Measurements from ENCODE around the gene FRAS1. TPM values are rescaled to one million over a fixed set of nuclear protein-coding genes. Genes with fewer than 3 reads are reported as not detected.

FRAS1 gene
- total RNA-seq, 1 experiment from 2014 or later, result 13.1 TPM

GRCh38 chr4:78137532-78137931, 80.4 kb downstream of the FRAS1 start:
- Histone ChIP-seq H3K27ac (no peak overlapping the region), H4K20me1 (ENCODE audit: insufficient read depth) (no peaks in the 10 kb centered on the region), H2AFZ (no peak overlapping the region), H3K4me2 (no peak overlapping the region), H3K4me1 (replicated peaks; ENCODE audit: insufficient read depth) (no peaks in the 10 kb centered on the region), H3F3A (ENCODE audit: insufficient read depth, low read depth) (no peaks in the 10 kb centered on the region), H3K79me2 (ENCODE audit: low read depth) (no peaks in the 10 kb centered on the region), H3K4me3 (no peak overlapping the region), H3K9me3 (ENCODE audit: insufficient read depth, low read depth) (no peaks in the 10 kb centered on the region; the same call in 1 of the 2 replicates), H3K36me3 (ENCODE audit: low read depth) (no peaks in the 10 kb centered on the region), H3K9me2 (ENCODE audit: insufficient read depth) (no peaks in the 10 kb centered on the region), H3K27me3 (ENCODE audit: insufficient read depth, low read depth) (no peaks in the 10 kb centered on the region)
- ChIA-PET POLR2A (ENCODE audit: unreplicated experiment) (no interaction called here), CTCF (no interaction called here)
- no peak for DNase-seq
- BruUV-seq (replicated peaks), result no TSS peak
- intact Hi-C loops (cut with micrococcal nuclease; ENCODE audit: unreplicated experiment), result no loop called here
- TF ChIP-seq CTCF (conservative IDR thresholded peaks at IDR 0.05) (no peak), EZH2 (IDR thresholded peaks at IDR 0.05; ENCODE audit: low read depth) (no peak)

- H2AFZ ChIP-seq, result no peak overlapping the region
- ChIA-PET CTCF (no interaction called here), POLR2A (ENCODE audit: unreplicated experiment) (no interaction called here)
- H3K79me2 ChIP-seq (ENCODE audit: low read depth), result no peaks in the 10 kb centered on the region
- no peaks in the 10 kb centered on the region; the same call in 1 of the 2 replicates for H3K9me3 ChIP-seq (ENCODE audit: insufficient read depth, low read depth)
- no peak overlapping the region for H3K27ac ChIP-seq
- TF ChIP-seq EZH2 (IDR thresholded peaks at IDR 0.05; ENCODE audit: low read depth), result no peak
- TF ChIP-seq CTCF (conservative IDR thresholded peaks at IDR 0.05), result no peak
- intact Hi-C loops (cut with micrococcal nuclease; ENCODE audit: unreplicated experiment), result no loop called here
- no peak overlapping the region for H3K4me3 ChIP-seq
- no peaks in the 10 kb centered on the region for H3K36me3 ChIP-seq (ENCODE audit: low read depth)
- H3K4me1 ChIP-seq (replicated peaks; ENCODE audit: insufficient read depth), result no peaks in the 10 kb centered on the region
- no peaks in the 10 kb centered on the region for H3K9me2 ChIP-seq (ENCODE audit: insufficient read depth)
- no peaks in the 10 kb centered on the region for H3K27me3 ChIP-seq (ENCODE audit: insufficient read depth, low read depth)
- no TSS peak for BruUV-seq (replicated peaks)
- H3F3A ChIP-seq (ENCODE audit: insufficient read depth, low read depth), result no peaks in the 10 kb centered on the region
- H3K4me2 ChIP-seq, result no peak overlapping the region
- no peaks in the 10 kb centered on the region for H4K20me1 ChIP-seq (ENCODE audit: insufficient read depth)
- no peak for DNase-seq
Observed at GRCh38 chr4:78138252-78138651, 81.1 kb downstream of the FRAS1 start.

GRCh38 chr4:78143634-78144033, 86.5 kb downstream of the FRAS1 start:
- Histone ChIP-seq H3K9me3 (ENCODE audit: insufficient read depth, low read depth) (no peaks in the 10 kb centered on the region), H3K79me2 (ENCODE audit: low read depth) (no peaks in the 10 kb centered on the region), H3K4me2 (no peak overlapping the region), H4K20me1 (ENCODE audit: insufficient read depth) (no peaks in the 10 kb centered on the region), H3K36me3 (ENCODE audit: low read depth) (no peaks in the 10 kb centered on the region), H3K9me2 (ENCODE audit: insufficient read depth) (no peaks in the 10 kb centered on the region), H3F3A (ENCODE audit: insufficient read depth, low read depth) (no peaks in the 10 kb centered on the region), H3K27ac (no peak overlapping the region), H3K4me1 (replicated peaks; ENCODE audit: insufficient read depth) (no peaks in the 10 kb centered on the region), H3K4me3 (no peak overlapping the region), H2AFZ (no peak overlapping the region), H3K27me3 (ENCODE audit: insufficient read depth, low read depth) (no peaks in the 10 kb centered on the region)
- intact Hi-C loops (cut with micrococcal nuclease; ENCODE audit: unreplicated experiment), result no loop called here
- no peak for DNase-seq
- no TSS peak for BruUV-seq (replicated peaks)
- TF ChIP-seq CTCF (conservative IDR thresholded peaks at IDR 0.05) (no peak), EZH2 (IDR thresholded peaks at IDR 0.05; ENCODE audit: low read depth) (no peak)
- ChIA-PET POLR2A (ENCODE audit: unreplicated experiment) (no interaction called here), CTCF (interaction anchor here (0.6 kb wide), 1 partner anchor 32 kb away, joined by 9 read pairs; no protein-coding TSS in a partner anchor)
